Keratinocyte (primary cell): ENCODE measurements around the gene SLC2A4RG. TPM values are rescaled to one million over a fixed set of nuclear protein-coding genes. Genes with fewer than 3 reads are reported as not detected.

Experiments
- DNase-seq: peaks from one replicate; pipeline ENCODE4 v3.0.0-alpha.2; 2011; ENCODE audit warnings: low read depth, missing footprints, low spot score
- FAIRE-seq: peaks from 2 replicates; lab custom pipeline; 2011; peaks lifted over from hg19 to GRCh38; lab: Jason Lieb, UNC
- H2AFZ ChIP-seq: 2 replicates; pipeline ENCODE4 v1.6.0; 2012; ENCODE audit warnings: low read length, control low read depth, inconsistent platforms; ENCODE audit not compliant: control insufficient read depth
- H3K27ac ChIP-seq: 2 replicates; pipeline ENCODE4 v1.5.1; 2011; ENCODE audit warnings: low read length; ENCODE audit not compliant: control insufficient read depth, insufficient read depth
- H3K27me3 ChIP-seq: 3 replicates; pipeline ENCODE4 v1.6.0; 2011; ENCODE audit warnings: low read length; ENCODE audit not compliant: control insufficient read depth, insufficient read depth; ENCODE audit errors: extremely low read depth
- H3K36me3 ChIP-seq, 2 experiments: 2 replicates in 1 of 2; 3 replicates in 1 of 2; pipeline ENCODE4 v1.5.1; 2011; ENCODE audit warnings: low read length in 2 of 2, mild to moderate bottlenecking in 1 of 2; ENCODE audit not compliant: control insufficient read depth in 2 of 2, insufficient read depth in 2 of 2; ENCODE audit errors: extremely low read depth in 1 of 2
- H3K4me1 ChIP-seq: 3 replicates; pipeline ENCODE4 v1.5.1; 2011; ENCODE audit warnings: low read length; ENCODE audit not compliant: control insufficient read depth, insufficient read depth; ENCODE audit errors: extremely low read depth
- H3K4me2 ChIP-seq: 3 replicates; pipeline ENCODE4 v1.6.0; 2011; ENCODE audit warnings: low read depth, low read length; ENCODE audit not compliant: control insufficient read depth, insufficient read depth; ENCODE audit errors: extremely low read depth
- H3K4me3 ChIP-seq, 3 experiments: fragments of 200-600 bp in 1 of 3; sonication (generic) in 1 of 3; 2 replicates in 2 of 3; 3 replicates in 1 of 3; pipeline ENCODE4 v1.5.1; 2011 to 2016; ENCODE audit warnings: low read length in 3 of 3, mild to moderate bottlenecking in 3 of 3, control low read depth in 2 of 3, inconsistent platforms in 1 of 3, low read depth in 1 of 3, mixed read lengths in 1 of 3, mixed run types in 1 of 3, moderate library complexity in 1 of 3; ENCODE audit not compliant: control insufficient read depth in 2 of 3, insufficient read depth in 2 of 3; ENCODE audit errors: extremely low read depth in 1 of 3
- H3K79me2 ChIP-seq: 2 replicates; pipeline ENCODE4 v1.6.0; 2012; ENCODE audit warnings: low read length; ENCODE audit not compliant: control insufficient read depth, insufficient read depth
- H3K9ac ChIP-seq: 3 replicates; pipeline ENCODE4 v1.6.0; 2011; ENCODE audit warnings: low read length; ENCODE audit not compliant: control insufficient read depth, insufficient read depth; ENCODE audit errors: extremely low read depth
- H3K9me1 ChIP-seq: 3 replicates; pipeline ENCODE4 v1.6.0; 2011; ENCODE audit warnings: low read length; ENCODE audit not compliant: control insufficient read depth, insufficient read depth; ENCODE audit errors: extremely low read depth
- H3K9me3 ChIP-seq: 2 replicates; pipeline ENCODE4 v1.5.1; 2012; ENCODE audit warnings: low read depth, low read length; ENCODE audit not compliant: control insufficient read depth
- H4K20me1 ChIP-seq: 3 replicates; pipeline ENCODE4 v1.6.0; 2011; ENCODE audit warnings: low read length; ENCODE audit not compliant: control insufficient read depth, insufficient read depth; ENCODE audit errors: extremely low read depth
- EZH2 ChIP-seq: IDR thresholded peaks from one replicate; pipeline ENCODE4 v1.6.1; 2012; ENCODE audit warnings: inconsistent platforms, mild to moderate bottlenecking, low read length, moderate library complexity
- dilution Hi-C: fragments of 300-500 bp; cut with MboI; formaldehyde crosslinking; loops from one replicate; pipeline ENCODE4 v1.7.0; 2020; ENCODE audit warnings: low sequenced_read_pairs; ENCODE audit not compliant: extremely low pct_ligation_motif_present
- polyA plus RNA-seq, 5 experiments: library from polyadenylated mRNA; depleted of rRNA in 3 of 5; stranded (reverse) in 3 of 5; stranded (forward) in 1 of 5; unstranded in 1 of 5; fragments of >200 nt; gene quantifications; 1 replicate in 1 of 5; 2 replicates in 3 of 5; 3 replicates in 1 of 5; pipeline versions ENCODE4 v1.2.1 to v1.2.3, GENCODE V29; 2011 to 2012; ENCODE audit warnings: missing spikeins in 2 of 5, low read depth in 1 of 5, low replicate concordance in 1 of 5
- TF ChIP-seq, protein P1 (sequence below), 3 experiments: IDR thresholded peaks in 1 of 3; conservative IDR thresholded peaks in 1 of 3; optimal IDR thresholded peaks in 1 of 3; 2 replicates in 2 of 3; 3 replicates in 1 of 3; pipeline versions ENCODE3 to v1.5.1; 2011; ENCODE audit warnings: low read length in 3 of 3, mild to moderate bottlenecking in 3 of 3, moderate library complexity in 2 of 3, control low read depth in 1 of 3, inconsistent platforms in 1 of 3; ENCODE audit not compliant: insufficient read depth in 2 of 3; ENCODE audit errors: extremely low read depth in 1 of 3

SLC2A4RG gene
- polyA plus RNA-seq, 1 donor (not counting 4 experiments of a cell fraction or from before 2014, with no cell fraction given): 23.5 TPM

DNA sequence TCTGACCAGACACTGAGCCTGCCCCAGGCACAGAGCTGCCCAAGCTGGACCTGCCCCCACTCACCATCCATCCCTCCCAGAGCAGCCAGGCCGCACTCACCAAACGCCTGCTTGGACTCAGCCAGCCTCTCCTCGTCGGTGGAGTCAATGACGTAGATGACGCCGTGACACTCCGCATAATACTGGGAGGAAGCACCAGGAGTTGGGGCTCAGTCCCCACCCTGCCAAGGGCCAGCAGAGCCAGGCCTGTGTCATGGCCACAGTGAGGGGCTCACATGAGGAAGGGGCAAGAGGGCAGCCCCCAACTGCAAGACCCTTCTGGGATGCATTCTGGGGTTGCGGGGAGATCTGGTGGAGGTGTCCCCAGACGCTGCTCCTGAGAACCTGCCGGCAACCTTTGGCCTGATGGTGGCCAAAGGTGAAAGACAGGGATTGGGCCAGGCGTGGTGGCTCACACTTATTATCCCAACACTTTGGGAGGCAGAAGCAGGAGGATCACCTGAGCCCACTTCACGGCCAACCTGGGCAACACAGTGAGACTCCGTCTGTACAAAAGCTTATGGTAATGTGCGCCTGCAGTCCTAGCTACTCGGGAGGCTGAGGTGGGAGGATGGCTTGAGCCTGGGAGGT, 37.4 kb upstream of the SLC2A4RG start:
- Histone ChIP-seq H3K36me3 (peaks cover 17 to 33% of the 10 kb centered on the region in 2 experiments), H3K79me2 (peaks cover 34% of the 10 kb centered on the region), H4K20me1 (peaks cover 4% of the 10 kb centered on the region), H2AFZ (no peak overlapping the region), H3K9ac (no peak overlapping the region), H3K27me3 (no peaks in the 10 kb centered on the region), H3K27ac (no peak overlapping the region), H3K4me1 (peaks cover 38% of the 10 kb centered on the region), H3K9me1 (no peaks in the 10 kb centered on the region), H3K4me2 (no peak overlapping the region), H3K4me3 (no peak overlapping the region), H3K9me3 (no peaks in the 10 kb centered on the region)
- FAIRE-seq: no peak
- DNase-seq: no peak
- dilution Hi-C loops: no loop called here
- no peak for TF ChIP-seq EZH2
- TF ChIP-seq, protein P1, sequence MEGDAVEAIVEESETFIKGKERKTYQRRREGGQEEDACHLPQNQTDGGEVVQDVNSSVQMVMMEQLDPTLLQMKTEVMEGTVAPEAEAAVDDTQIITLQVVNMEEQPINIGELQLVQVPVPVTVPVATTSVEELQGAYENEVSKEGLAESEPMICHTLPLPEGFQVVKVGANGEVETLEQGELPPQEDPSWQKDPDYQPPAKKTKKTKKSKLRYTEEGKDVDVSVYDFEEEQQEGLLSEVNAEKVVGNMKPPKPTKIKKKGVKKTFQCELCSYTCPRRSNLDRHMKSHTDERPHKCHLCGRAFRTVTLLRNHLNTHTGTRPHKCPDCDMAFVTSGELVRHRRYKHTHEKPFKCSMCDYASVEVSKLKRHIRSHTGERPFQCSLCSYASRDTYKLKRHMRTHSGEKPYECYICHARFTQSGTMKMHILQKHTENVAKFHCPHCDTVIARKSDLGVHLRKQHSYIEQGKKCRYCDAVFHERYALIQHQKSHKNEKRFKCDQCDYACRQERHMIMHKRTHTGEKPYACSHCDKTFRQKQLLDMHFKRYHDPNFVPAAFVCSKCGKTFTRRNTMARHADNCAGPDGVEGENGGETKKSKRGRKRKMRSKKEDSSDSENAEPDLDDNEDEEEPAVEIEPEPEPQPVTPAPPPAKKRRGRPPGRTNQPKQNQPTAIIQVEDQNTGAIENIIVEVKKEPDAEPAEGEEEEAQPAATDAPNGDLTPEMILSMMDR (optimal IDR thresholded peaks at IDR 0.05 in 1 of 3, IDR thresholded peaks at IDR 0.05 in 1 of 3, conservative IDR thresholded peaks at IDR 0.05 in 1 of 3; ENCODE audit: extremely low read depth in 1 of 3, insufficient read depth in 2 of 3, low read length in 3 of 3): no peak

DNA sequence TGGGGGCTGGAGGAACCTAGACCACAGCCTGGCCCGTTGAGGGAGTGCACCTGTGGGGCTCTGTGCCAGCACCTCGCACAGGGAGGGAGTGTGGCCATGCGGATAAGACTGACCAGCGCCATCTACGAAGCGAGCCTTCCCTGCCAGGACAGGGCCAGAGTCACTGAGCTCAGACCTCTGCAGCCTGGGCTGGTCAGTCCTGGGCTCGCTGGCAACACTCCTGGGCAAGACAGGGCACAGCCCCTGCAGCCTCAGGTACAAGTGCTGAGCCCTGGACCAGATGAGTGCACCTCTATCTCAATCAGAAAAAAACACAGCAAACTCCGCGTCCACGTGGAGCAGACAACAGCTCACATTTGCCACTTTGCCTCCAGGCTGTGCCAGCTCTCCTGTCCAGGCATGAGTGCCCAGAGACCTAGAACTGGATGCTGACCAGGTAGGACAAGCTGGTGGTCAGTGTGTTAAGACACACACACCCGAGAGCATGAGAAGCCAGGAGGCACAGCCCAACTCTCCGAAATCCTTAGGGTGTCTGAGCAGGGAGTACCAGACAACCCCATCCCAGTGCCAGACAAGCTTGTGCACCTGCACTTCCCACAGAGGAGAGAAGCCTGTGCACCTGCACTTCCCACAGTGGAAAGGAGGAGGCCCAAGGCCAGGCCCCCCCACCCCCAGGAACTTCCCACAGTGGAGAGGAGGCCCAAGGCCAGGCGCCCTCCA, 36.7 kb upstream of the SLC2A4RG start:
- no peaks in the 10 kb centered on the region for H3K27me3 ChIP-seq
- no peak overlapping the region for H2AFZ ChIP-seq
- no peak overlapping the region for H3K27ac ChIP-seq
- dilution Hi-C loops: no loop called here
- DNase-seq (no peak), FAIRE-seq (no peak)
- H3K79me2 ChIP-seq: peaks cover 31% of the 10 kb centered on the region
- no peak overlapping the region for H3K4me2 ChIP-seq
- H4K20me1 ChIP-seq: peaks cover 4% of the 10 kb centered on the region
- peaks cover 31% of the 10 kb centered on the region for H3K4me1 ChIP-seq
- H3K9ac ChIP-seq: no peak overlapping the region
- TF ChIP-seq, protein P1 (optimal IDR thresholded peaks at IDR 0.05 in 1 of 3, IDR thresholded peaks at IDR 0.05 in 1 of 3, conservative IDR thresholded peaks at IDR 0.05 in 1 of 3; ENCODE audit: extremely low read depth in 1 of 3, insufficient read depth in 2 of 3, low read length in 3 of 3): no peak
- TF ChIP-seq EZH2: no peak
- H3K4me3 ChIP-seq: no peak overlapping the region
- no peaks in the 10 kb centered on the region for H3K9me1 ChIP-seq
- H3K36me3 ChIP-seq: peaks cover 17 to 26% of the 10 kb centered on the region in 2 experiments
- no peaks in the 10 kb centered on the region for H3K9me3 ChIP-seq
